ENCODE results near the gene CELSR1.

CELSR1 gene

DNA sequence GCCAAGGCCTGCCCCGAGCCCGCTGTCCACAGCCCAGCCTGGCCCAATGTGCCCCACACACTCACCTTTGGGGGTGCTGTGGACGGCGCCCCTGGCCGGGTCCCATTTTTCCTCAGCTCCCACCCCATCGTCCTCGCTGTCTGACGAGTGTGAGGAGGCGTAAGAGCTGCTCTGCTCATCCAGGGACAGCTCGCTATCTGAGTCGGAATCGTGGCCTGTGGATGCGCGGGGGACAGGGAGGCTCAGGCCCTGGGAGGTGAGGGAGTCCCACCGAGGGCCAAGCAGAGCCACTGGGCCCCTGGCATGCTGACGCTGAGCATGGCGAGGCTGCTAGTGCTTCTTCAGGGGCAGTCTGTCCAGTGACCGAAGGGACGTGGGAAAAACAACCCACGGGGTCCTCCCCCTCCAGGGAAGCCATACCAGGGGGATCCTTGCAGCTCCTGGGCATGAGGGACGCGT lies 172.2 kb downstream of the CELSR1 start:
- ATAC-seq, result no peak
- no peak for TF ChIP-seq TOX (CRISPR knock-in tag; IDR thresholded peaks at IDR 0.05; ENCODE audit: borderline replicate concordance)
- no peak for TF ChIP-seq ZNF70 (CRISPR knock-in tag; IDR thresholded peaks at IDR 0.05)
- TF ChIP-seq, protein P1, sequence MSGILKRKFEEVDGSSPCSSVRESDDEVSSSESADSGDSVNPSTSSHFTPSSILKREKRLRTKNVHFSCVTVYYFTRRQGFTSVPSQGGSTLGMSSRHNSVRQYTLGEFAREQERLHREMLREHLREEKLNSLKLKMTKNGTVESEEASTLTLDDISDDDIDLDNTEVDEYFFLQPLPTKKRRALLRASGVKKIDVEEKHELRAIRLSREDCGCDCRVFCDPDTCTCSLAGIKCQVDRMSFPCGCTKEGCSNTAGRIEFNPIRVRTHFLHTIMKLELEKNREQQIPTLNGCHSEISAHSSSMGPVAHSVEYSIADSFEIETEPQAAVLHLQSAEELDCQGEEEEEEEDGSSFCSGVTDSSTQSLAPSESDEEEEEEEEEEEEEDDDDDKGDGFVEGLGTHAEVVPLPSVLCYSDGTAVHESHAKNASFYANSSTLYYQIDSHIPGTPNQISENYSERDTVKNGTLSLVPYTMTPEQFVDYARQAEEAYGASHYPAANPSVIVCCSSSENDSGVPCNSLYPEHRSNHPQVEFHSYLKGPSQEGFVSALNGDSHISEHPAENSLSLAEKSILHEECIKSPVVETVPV (CRISPR knock-in tag; IDR thresholded peaks at IDR 0.05), result no peak
- no peak for TF ChIP-seq ZNF565 (CRISPR knock-in tag; conservative IDR thresholded peaks at IDR 0.05; ENCODE audit: low read depth)
- TF ChIP-seq GLIS3 (CRISPR knock-in tag; IDR thresholded peaks at IDR 0.05), result no peak
- TF ChIP-seq RARB (CRISPR knock-in tag; IDR thresholded peaks at IDR 0.05), result no peak
- no peak for TF ChIP-seq TCF4 (CRISPR knock-in tag; IDR thresholded peaks at IDR 0.05; ENCODE audit: borderline replicate concordance)
- no peak for TF ChIP-seq BACH2 (CRISPR knock-in tag; IDR thresholded peaks at IDR 0.05; ENCODE audit: borderline replicate concordance)
- no peak for TF ChIP-seq SNAI2 (CRISPR knock-in tag; IDR thresholded peaks at IDR 0.05)
- TF ChIP-seq, protein P2, sequence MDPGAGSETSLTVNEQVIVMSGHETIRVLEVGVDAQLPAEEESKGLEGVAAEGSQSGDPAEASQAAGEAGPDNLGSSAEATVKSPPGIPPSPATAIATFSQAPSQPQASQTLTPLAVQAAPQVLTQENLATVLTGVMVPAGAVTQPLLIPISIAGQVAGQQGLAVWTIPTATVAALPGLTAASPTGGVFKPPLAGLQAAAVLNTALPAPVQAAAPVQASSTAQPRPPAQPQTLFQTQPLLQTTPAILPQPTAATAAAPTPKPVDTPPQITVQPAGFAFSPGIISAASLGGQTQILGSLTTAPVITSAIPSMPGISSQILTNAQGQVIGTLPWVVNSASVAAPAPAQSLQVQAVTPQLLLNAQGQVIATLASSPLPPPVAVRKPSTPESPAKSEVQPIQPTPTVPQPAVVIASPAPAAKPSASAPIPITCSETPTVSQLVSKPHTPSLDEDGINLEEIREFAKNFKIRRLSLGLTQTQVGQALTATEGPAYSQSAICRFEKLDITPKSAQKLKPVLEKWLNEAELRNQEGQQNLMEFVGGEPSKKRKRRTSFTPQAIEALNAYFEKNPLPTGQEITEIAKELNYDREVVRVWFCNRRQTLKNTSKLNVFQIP (CRISPR knock-in tag; IDR thresholded peaks at IDR 0.05; ENCODE audit: borderline replicate concordance, low read depth), result no peak

DNA sequence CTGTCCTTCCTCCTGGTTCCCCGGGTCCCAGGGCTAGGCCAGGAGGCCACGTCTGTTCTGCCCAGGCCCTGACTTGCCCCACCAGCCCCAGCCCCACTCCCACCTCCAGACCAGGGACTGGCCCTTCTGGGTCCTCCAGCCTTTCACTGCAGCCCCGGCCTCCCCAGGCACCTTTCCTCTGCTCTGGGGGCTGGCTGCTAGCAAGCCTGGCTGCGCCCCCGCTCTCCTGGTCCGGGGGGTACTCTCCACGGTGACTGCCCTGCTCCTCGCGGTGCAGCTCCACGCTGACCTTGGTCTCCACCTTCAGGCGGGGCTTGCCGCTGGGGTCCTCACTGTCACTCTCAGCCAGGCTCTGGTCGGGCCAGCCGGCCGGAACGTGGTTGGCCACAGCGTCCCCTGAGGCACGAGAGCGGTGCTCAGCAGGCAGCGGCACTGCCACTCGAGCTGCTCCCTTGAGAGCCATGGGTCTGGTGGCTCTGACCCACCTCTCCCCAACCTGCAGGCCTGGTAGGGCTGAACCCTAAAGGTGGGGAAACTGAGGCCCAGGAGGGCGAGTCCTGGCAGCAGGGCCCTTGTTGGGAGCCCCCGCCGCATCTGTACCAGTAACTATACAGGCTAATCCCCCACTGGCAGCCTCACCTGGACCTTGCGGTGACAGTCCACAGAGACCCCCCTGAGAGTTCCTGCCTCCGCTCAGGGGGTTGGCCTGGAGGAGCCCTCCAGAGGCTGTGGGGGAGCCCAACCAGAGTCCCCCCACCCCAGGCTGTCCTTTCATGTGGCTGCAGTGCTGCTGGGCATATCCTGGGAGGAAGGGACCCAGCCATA lies 172.9 kb downstream of the CELSR1 start:
- no peak for ATAC-seq
- TF ChIP-seq, protein P3, sequence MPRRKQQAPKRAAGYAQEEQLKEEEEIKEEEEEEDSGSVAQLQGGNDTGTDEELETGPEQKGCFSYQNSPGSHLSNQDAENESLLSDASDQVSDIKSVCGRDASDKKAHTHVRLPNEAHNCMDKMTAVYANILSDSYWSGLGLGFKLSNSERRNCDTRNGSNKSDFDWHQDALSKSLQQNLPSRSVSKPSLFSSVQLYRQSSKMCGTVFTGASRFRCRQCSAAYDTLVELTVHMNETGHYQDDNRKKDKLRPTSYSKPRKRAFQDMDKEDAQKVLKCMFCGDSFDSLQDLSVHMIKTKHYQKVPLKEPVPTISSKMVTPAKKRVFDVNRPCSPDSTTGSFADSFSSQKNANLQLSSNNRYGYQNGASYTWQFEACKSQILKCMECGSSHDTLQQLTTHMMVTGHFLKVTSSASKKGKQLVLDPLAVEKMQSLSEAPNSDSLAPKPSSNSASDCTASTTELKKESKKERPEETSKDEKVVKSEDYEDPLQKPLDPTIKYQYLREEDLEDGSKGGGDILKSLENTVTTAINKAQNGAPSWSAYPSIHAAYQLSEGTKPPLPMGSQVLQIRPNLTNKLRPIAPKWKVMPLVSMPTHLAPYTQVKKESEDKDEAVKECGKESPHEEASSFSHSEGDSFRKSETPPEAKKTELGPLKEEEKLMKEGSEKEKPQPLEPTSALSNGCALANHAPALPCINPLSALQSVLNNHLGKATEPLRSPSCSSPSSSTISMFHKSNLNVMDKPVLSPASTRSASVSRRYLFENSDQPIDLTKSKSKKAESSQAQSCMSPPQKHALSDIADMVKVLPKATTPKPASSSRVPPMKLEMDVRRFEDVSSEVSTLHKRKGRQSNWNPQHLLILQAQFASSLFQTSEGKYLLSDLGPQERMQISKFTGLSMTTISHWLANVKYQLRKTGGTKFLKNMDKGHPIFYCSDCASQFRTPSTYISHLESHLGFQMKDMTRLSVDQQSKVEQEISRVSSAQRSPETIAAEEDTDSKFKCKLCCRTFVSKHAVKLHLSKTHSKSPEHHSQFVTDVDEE (CRISPR knock-in tag; IDR thresholded peaks at IDR 0.05), result no peak
- TF ChIP-seq SNAI2 (CRISPR knock-in tag; IDR thresholded peaks at IDR 0.05) (no peak), GLIS3 (CRISPR knock-in tag; IDR thresholded peaks at IDR 0.05) (no peak), ARNTL (CRISPR knock-in tag; IDR thresholded peaks at IDR 0.05; ENCODE audit: borderline replicate concordance, low read depth) (no peak), OSR1 (CRISPR knock-in tag; IDR thresholded peaks at IDR 0.05) (no peak), ZFP3 (CRISPR knock-in tag; IDR thresholded peaks at IDR 0.05) (no peak), BACH2 (CRISPR knock-in tag; IDR thresholded peaks at IDR 0.05; ENCODE audit: borderline replicate concordance) (no peak), RARB (CRISPR knock-in tag; IDR thresholded peaks at IDR 0.05) (no peak)
- TF ChIP-seq, protein P4, sequence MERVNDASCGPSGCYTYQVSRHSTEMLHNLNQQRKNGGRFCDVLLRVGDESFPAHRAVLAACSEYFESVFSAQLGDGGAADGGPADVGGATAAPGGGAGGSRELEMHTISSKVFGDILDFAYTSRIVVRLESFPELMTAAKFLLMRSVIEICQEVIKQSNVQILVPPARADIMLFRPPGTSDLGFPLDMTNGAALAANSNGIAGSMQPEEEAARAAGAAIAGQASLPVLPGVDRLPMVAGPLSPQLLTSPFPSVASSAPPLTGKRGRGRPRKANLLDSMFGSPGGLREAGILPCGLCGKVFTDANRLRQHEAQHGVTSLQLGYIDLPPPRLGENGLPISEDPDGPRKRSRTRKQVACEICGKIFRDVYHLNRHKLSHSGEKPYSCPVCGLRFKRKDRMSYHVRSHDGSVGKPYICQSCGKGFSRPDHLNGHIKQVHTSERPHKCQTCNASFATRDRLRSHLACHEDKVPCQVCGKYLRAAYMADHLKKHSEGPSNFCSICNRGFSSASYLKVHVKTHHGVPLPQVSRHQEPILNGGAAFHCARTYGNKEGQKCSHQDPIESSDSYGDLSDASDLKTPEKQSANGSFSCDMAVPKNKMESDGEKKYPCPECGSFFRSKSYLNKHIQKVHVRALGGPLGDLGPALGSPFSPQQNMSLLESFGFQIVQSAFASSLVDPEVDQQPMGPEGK (CRISPR knock-in tag; IDR thresholded peaks at IDR 0.05; ENCODE audit: borderline replicate concordance), result no peak
- TF ChIP-seq, protein P2 (CRISPR knock-in tag; IDR thresholded peaks at IDR 0.05; ENCODE audit: borderline replicate concordance, low read depth), result no peak
- TF ChIP-seq, protein P5, sequence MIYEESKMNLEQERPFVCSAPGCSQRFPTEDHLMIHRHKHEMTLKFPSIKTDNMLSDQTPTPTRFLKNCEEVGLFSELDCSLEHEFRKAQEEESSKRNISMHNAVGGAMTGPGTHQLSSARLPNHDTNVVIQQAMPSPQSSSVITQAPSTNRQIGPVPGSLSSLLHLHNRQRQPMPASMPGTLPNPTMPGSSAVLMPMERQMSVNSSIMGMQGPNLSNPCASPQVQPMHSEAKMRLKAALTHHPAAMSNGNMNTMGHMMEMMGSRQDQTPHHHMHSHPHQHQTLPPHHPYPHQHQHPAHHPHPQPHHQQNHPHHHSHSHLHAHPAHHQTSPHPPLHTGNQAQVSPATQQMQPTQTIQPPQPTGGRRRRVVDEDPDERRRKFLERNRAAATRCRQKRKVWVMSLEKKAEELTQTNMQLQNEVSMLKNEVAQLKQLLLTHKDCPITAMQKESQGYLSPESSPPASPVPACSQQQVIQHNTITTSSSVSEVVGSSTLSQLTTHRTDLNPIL (CRISPR knock-in tag; IDR thresholded peaks at IDR 0.05; ENCODE audit: low read depth), result no peak
